Measurements from ENCODE around the gene DOP1B.

- no peak for TF ChIP-seq GATA3 (IDR thresholded peaks at IDR 0.05; ENCODE audit: low read depth, low read length)
- TF ChIP-seq GATA2 (IDR thresholded peaks at IDR 0.05; ENCODE audit: low read depth, low read length) = 0 out of 2 replicates have a peak, but pooled peaks have one; percentile 31
Observed at GRCh38 chr21:36163750-36164741, 7.4 kb downstream of the DOP1B start.
